ENCODE measurements around the gene MAP7D1. TPM values are rescaled to one million over a fixed set of nuclear protein-coding genes. Genes with fewer than 3 reads are reported as not detected.

MAP7D1 gene
- total RNA-seq: 123 TPM

DNA sequence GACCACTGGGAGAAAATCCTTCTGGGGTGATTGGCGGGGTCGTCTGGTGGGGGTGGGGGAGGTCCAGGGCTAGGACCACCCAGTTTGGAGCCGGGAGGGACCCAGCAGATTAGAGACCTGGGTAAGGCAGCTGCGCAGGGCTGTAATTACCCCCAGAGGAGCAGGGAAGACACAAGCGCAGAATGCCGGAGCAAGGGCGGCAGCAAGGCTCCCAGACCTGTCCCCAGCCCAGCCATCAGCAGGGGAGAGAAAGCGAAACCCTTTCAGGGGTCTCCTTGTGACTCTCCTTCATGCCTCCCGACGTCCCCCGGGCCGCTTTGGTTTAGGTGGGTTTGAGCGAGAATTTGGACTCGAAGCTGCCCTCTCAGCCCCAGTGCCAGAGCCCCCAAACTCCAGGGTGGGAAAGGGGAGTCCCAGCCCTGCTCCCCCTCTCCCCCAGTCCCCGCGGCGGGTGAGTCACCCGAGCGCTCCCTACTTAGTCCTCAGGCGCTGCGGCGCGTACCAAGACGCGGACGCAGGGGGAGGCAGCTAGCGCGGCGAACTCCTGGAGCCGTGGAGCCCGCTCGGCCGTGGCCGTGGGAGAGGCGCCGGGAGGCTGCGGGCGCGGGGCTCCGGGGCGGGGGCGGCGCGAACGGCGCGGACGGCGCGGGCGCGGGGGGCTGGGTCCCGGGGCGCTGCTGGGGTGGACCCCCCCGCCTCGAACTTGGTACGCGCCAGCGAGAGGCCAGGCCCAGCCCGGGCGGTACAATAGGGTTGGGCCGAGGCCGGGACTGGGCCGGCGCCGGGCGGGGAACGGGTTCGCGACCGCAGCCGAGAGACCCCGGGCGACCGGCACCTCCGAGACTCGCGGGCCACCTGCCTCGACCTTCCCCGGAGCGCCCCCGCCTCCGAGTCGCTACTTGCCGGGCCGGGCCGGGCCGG is at the start of gene MAP7D1:
Gene MAP7D1, plus strand, starts transcription at position 753 of the 921 bp plus-strand sequence. CDS start 258 bp downstream, outside the sequence.
- DNase-seq (ENCODE audit: low spot score): peak; percentile 83

DNA sequence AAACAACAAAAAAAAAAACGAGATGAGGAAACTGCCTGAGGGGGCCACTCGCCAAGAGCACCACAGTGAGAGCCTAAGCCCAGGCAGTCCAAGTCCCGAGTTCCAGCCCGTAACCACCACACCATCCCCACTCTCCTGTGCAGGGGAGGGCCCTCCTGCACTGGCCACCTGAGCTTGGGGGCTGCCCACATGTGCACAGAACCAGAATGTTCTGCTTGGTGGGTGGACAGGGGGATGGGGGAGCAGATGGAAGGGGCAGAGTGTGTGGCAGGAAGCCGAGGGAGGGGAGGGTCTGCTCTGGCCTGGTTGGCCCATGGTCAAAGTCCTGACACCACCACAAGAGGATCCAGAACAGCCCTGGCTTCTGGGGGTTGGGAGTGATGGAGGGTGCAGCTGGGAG is 49.7 kb upstream of the MAP7D1 start:
- DNase-seq (ENCODE audit: low spot score): no peak

DNA sequence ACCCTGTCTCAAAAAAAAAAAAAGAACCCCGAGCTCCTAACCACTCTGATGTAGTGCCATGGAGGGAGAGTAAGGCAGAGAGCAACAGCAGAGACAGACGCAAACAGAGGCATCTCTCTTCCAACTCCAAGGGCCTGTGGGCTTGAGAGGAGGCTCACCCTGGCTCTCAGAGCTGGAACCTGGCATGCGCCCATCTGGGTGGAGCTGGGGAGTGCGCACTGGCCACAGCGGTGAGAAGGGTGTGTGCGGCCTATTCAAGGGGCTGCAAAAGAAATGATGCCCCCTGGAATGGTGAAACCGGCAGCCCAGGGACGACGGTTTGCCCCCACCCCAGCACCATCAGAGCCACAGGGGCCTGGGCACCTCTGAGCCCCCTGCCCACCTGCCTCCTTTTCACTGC is 48.6 kb upstream of the MAP7D1 start:
- DNase-seq (ENCODE audit: low spot score): no peak

DNA sequence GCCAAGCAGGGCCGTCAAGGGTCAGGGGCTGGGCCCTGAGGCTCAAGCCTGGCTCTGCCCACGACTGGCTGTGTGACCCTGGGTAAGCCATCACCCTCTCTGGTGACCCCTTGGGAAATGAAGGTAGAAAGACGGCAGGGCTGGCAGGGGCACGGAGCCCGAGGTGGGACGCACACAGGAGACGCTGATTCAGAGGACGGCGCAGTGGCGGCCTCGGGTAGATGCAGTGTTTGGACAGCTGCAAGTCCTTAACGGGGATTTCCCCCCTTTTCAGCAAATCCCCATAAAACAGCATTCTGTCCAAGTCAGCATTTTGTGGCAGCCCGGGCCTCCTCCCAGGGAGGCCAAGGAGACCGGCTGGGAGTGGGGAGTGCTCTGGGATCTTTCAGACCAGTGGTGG is 47.6 kb upstream of the MAP7D1 start:
- DNase-seq (ENCODE audit: low spot score): no peak

DNA sequence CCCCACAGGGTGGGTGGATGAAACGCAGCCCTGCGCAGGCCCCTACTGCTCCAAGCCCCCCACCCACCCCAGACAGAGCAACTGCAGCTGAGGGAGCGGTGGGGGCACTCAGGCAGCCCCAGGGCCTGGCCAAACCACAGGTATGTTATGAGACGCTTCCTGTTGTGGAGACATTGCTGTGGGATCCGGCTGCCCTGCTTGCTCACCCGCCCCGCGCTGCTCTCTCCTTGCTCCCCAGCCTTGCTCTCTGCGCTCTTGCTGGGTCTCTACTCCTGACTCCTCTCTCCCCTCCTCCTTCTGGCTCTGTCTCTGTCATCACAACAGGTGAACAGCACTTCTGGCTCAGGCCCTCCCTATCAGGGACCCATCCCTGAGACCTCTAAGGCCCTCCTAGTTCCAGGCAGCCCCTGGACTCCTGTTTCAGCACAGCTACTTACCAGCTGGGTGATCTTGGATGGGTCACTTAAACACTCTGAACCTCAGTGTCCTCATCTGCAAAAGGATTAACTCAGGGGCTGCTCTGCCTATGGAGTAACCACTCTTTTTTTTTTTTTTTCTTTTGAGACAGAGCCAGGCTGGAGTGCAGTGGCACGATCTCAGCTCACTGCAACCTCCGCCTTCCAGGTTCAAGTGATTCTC is 46.8 kb upstream of the MAP7D1 start:
- DNase-seq (ENCODE audit: low spot score): no peak

DNA sequence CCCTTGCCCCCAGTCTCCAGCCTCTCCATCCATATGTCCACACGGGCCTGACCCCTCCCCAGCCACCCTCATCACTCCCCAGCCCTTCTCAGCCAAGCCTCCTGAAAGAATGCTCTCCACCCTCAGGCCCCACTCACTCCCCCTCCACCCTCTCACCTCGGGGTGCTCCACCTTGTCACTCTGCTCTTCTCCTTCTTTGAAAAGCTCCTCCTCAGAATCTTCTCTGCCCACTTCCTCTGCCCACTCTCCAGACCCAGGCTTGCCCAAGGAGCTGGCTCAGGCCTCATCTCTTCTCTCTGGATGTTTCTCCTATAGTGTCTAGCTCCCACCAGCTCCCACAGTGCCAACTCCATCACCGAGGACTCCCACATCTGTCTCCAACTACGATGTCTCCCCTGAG is 44.8 kb upstream of the MAP7D1 start:
- DNase-seq (ENCODE audit: low spot score): no peak

DNA sequence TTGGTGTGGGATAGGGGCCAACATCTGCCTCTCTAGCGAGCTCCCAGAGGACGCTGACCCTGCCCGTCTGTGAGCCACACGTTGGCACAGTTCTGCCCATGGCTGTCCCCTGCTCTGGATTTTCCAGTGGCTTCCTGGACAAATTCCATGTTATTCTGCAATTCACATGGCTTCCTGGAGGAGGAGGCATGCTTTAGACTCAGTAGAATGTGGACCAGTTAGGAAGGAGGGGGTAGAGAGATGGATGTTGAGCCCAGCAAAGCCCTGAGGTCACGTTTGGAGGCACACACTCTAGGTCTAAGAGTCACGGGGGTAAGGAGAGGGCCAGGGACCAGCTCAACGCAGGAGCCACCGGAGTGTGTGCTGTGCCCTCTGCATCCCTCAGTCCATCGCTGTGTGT is 43.1 kb upstream of the MAP7D1 start:
- DNase-seq (ENCODE audit: low spot score): no peak

DNA sequence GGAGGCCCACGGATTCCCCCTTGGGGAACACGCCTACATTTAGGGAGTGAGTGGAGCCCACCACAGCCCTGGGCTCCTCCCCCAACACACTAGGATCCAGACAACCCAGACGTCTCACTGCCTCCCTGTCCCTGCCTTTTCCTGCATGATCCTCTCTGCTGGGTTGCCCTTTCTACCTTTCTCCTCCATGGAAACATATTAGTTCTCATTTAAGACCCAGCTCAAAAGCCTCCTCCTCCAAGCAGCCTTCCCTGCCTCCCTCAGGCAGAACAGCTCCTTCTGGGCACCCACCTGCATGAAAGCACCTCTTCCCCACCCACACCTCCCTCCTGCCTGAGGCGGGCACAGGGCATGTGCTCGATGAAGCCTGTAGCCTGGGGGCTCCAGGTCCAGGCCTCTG is 41.6 kb upstream of the MAP7D1 start:
- no peak for DNase-seq (ENCODE audit: low spot score)

DNA sequence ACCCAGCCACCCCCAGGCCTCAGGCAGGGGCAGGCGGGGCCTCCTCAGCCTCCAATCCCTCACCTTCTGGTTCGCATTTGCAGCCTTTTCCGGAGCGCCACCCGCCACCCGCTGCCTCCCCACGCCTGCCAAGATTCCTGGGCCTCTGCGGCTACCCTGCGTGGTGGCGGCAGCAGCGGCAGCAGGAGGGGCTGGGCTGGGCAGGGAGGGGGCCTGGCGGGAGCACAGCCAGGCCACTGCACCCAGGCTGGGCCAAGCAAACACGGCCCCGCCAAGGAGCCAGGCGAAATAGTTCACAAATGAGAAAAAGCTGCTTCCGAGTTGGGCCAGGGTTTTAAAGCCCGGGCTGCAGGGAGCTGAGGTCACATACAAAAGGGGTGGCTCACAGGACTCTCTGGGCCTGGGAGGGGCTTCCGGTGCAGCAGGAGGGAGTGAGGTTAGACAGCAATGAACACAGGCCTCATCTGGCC is 40.7 kb upstream of the MAP7D1 start:
- DNase-seq (ENCODE audit: low spot score): no peak

DNA sequence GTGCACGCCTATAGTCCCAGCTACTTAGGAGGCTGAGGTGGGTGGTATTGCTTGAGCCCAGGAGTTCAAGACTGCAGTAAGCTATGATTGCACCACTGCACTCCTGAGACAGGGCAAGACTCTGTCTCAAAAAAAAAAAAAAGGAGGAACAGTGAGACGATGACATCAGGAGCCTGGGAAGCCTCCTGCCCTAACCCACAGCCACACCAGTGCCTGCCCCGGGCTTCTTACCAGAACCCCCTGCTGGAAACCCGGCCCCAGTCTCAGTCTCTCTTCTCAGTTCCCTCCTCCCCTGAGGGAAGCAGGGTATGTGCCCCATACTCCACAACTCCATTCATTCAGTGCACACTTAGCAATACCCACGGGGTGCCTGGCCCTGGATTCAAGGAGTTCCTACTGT is 40.0 kb upstream of the MAP7D1 start:
- no peak for DNase-seq (ENCODE audit: low spot score)

DNA sequence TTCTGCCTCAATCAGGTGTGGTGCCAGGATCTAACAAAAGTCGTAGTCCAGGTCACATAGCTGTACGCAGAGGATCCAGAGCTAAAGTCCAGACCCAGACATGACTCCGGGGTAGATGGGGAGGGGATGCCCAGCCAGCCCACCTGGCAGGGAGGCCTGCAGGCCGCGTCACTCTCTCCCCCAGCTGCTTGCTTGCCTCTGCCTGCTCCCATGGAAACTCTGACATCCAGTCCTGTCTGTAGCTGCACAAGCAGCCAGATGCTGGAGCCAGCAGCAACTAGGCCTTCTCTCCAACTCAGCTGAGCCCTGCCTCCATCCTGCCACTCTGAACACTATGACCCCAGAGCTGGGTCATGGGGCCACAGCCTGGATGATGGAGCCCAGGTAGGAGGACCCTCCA is 39.1 kb upstream of the MAP7D1 start:
- no peak for DNase-seq (ENCODE audit: low spot score)

DNA sequence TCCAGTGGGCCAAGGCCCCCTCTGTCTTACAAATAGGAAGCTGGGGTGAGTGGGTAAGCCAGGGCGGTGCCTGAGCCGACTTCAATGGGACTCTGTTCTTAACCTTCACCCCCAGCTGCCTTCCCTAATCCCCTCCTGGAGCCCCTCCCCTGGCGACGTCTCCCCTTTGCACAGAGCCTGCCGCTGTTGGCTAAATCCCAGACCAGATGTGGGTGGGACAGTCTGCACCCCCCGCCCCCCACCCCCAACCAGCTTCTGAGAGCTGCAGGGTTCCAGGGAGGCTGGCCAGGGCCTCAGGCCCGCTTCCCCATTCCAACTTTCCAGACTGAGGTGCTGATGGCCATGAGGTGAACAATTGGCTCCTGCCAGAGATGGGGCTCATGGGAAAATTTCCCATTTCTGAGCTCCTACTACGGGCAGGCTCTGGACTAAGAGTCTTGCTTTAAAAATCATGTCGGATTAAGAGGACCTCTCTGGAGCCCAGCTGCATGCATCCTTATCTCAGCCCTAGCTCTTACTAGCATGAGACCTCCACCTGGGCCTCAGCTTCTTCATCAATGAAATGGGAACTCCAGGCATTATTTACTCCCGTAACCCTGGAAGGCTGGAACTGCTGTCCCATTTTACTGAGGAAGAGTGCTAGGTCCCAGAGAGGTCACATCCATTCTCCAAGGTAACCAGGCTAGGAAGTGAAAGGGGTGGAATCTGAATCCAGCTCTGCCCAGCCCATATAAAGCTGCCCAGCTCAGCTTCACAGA is 37.3 kb upstream of the MAP7D1 start:
- no peak for DNase-seq (ENCODE audit: low spot score)

DNA sequence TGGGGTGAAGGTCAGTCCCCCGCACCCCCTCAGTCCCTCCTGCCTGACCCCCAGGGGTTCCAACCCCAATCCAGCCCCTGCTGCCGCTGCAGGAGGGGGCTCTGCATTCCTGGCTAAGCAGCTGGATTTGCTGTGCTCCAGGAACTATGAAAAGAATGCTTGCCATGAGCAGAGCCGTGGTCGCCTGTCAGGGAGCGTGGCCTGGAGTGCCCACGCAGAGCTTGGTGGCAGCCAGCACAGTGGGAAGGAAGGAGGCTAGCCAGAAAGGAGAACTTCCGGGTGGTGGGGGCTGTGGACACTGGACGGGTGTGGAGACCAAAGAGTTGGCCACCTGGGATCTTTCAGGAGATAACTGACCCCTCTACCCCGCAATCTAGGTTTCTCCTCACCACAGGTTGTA is 36.5 kb upstream of the MAP7D1 start:
- DNase-seq (ENCODE audit: low spot score): no peak

DNA sequence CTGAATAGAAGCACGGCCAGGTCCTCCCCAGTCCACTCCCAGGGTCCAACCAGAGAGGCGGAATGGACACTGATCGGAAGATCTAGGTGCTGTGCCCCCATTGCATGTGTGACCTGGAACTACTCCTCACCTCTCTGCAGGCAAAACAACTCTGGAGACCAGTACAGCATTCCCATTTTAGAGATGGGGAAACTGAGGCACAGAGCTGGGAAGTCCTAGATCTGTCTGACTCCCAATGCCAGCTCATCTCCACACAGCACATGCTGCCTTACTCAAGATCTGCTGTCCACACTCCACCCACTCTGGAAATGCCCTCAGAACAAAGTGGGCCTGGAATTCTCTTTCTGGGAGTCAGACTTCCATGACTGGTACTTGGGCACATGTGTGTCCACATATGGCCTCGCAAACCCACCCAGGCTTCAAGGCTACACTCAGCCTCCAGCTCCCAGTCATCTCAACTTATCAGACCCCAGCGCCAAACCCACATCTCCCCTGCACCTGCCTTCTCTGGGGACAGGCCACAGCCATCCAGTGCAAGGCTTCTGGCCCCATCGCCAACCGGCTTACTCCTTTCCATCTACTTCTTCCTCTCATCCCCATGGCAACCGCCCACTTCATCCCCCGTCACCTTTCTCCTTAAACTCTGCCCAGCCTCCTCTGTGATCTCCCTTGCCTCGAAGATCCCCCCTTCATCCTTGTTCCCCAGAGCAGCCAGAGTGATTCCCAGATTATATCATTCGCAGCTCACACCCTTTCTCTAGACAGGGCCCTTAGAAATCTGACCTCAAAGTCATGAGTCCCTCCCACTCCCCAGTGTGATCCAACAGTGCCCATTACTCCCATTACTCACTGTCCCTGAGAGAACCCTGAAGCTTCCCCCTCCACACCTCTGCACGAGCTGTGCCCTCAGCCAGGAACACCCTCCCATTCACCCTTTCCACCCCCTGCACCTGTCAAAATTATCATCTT is 33.6 kb upstream of the MAP7D1 start:
- no peak for DNase-seq (ENCODE audit: low spot score)

DNA sequence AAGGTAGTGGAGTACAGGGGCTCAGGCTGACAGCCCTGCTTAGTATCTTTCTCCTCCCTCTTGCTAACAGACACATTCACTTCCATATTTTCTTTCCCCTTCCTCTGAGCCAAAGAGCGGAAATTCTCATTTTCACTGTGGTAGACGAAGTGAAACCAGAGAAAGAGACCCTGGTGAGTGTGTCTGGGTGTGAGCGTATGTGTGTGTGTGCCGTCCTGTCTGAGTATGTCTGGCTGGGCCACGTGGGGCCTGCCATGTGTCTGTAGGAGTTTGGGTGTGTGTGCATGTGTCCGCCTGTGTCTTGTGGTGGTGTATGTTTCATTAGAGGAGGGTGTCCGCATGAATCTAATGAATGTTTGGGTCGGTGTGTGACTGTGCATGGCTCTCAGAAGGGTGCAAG is 32.6 kb upstream of the MAP7D1 start:
- peak; percentile 26 for DNase-seq (ENCODE audit: low spot score)

DNA sequence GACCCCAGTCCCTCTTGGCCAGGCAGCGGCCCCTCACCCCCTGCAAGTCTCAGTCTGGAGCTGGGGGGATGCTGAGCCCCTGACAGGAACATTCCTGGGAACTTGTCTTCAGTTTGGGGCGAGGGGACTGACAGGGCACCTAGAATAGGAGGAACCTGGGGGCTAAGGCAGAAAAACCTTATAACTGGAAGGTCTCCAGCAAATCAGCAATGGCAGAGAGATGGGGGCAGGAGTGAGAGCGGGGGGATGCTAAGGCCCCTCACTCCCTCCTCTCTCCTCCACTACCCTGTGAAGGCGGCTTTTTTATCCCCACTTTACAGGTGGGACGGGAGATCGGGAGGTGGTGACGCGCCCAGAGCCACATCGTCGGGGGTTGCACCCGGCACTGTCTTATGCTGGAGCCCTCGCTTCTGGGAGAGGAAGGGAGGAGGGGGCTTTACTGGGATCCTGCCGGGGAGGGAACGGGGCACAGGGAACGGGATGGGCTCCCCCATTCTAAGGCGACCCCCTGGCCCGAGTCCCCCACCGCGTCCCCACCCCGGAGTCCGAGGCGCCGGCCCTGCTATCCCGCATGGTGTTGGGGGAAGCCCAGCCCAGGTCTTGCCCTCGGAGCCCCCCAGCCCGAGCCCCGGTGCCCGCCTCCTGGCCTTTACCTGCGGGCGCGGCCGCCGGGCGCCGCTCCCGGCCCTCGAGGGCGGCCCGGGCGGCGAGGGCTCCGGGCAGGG is 31.4 kb upstream of the MAP7D1 start:
- DNase-seq (ENCODE audit: low spot score): no peak

DNA sequence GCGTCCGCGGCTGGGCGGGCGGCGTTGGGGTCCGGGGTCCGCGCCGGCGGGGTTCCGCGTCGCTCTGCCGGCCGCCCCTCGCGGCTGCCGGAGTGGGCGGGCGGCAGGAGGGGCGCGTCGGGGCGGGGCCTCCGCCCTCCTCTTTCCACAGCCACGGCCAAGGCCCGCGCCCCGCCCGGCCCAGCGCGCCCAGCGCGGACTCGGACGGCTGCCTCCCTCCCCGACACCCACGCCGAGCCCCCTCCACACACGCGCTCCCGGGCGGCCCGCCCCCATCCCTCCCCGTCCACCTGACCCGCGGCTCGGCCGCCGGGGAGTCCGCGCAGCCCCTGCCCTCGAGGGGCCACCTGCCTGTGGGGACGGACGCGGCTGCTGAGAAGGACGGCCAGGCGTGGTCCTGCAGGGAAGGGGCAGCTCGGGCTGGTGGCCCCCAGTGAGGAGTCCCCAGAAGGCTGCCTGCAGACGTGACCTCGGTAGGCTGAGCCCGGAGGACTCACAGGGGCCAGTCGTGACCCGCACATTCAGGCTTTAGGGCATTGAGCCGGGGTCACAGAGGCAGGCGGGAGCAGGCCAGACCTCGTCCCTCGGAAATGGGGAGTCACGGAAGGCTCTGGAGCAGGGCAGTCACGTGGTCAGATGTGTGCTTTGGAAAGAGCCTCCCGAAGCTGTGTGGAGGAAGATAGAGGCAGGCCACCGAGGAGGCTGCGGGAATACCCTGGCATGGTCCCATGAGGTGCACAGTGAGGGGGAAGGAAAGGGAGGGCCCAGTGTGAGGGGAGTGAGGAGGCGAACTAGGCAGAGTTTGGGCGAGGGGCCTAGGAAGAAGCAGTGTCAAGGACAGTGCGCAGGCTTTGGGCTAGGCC is 30.6 kb upstream of the MAP7D1 start, which contains the start of gene COL8A2:
Gene COL8A2, minus strand, starts transcription at position 94 of the 863 bp plus-strand sequence. CDS start 24,980 bp downstream, outside the sequence.
- no peak for DNase-seq (ENCODE audit: low spot score)

DNA sequence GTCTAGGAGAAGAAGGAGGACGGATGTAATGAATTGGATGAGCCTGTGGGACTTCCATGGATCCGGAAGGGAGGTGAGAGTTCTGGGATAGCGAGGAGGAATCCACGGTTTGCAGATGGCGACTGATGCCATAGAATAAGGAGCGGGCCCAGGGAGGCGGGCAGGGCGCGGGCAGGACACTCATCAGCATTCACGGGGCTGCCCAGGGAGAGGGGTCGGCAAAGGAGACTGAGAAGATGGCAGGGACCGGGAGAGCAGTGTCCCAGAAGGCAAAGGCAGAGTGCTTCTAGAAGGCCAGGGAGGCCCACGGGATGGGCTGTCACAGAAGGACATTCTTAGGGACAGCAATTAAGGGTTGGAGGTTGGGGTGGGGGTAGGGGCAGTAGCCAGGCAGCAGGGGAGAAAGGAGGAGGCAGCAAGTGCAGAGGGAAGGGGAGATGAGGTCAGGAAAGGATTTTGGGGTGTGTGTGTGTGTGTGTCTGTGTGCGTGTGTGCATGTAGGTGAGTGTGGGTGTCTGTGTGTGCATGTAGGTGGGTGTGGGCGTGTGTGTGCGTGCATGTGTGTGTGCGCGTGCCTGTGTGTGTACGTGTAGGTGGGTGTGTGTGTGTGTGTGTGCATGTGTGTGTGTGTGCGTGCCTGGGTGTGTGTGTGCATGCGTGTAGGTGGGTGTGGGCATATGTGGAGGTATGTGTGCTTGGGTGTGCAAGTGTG is 29.8 kb upstream of the MAP7D1 start:
- no peak for DNase-seq (ENCODE audit: low spot score)

All from mucosa of gallbladder (tissue), 1 donor.